ENCODE data around the gene RNF149. TPM values are rescaled to one million over a fixed set of nuclear protein-coding genes. Genes with fewer than 3 reads are reported as not detected.
A peak's percentile ranks its signal among the peaks of the same experiment; 100 is the strongest.

The RNF149 gene
- total and polyA plus RNA-seq, 12 donors, result 31.5 to 98.4 (median 51.7) TPM

GRCh38 chr2:101306410-101306809, 2.1 kb downstream of the RNF149 start:
- peak in 5 of 7 donors; percentile 14 to 44 (median 32) for DNase-seq
- Histone ChIP-seq H3K4me1 (replicated peaks in 1 of 2) (peaks cover 13 to 56% of the 10 kb centered on the region in 2 donors), H3K27ac (peak overlapping the region in 4 of 5 donors; percentile 57 to 96 (median 92)), H3K36me3 (replicated peaks in 1 of 2) (peaks cover 0 to 10% of the 10 kb centered on the region in 2 donors), H3K9me3 (replicated peaks in 1 of 3) (no peaks in the 10 kb centered on the region), H3K27me3 (no peaks in the 10 kb centered on the region), H3K4me3 (peak overlapping the region in 1 of 4 donors; percentile 95)
- TF ChIP-seq POLR2A (IDR thresholded peaks at IDR 0.05), result no peak
- WGBS, 4 donors, result 46 to 55% (median 51%) methylated on average over 7 of the region's 7 CpGs
- intact Hi-C loops (cut with DNase I), result no loop called here

- peaks cover 0 to 10% of the 10 kb centered on the region in 2 donors for H3K36me3 ChIP-seq (replicated peaks in 1 of 2)
- intact Hi-C loops (cut with DNase I), result no loop called here
- H3K27me3 ChIP-seq, result no peaks in the 10 kb centered on the region
- DNase-seq, result peak in 1 of 7 donors; percentile 17
- H3K9me3 ChIP-seq (replicated peaks in 1 of 3), result no peaks in the 10 kb centered on the region
- H3K27ac ChIP-seq, result peak overlapping the region in 2 of 5 donors; percentile 93 to 96
- H3K4me3 ChIP-seq, result peak overlapping the region in 1 of 4 donors; percentile 95
- TF ChIP-seq CTCF (IDR thresholded peaks at IDR 0.05), result no peak
- H3K4me1 ChIP-seq (replicated peaks in 1 of 2), result peaks cover 13 to 64% of the 10 kb centered on the region in 2 donors
- WGBS, 4 donors, result 54 to 69% (median 65%) methylated on average over 7 of the region's 7 CpGs
These were observed 2.9 kb downstream of the RNF149 start for GRCh38 chr2:101305492-101306078.

- Histone ChIP-seq H3K27ac (peak overlapping the region in 2 of 5 donors; percentile 28 to 96), H3K9me3 (replicated peaks in 1 of 3) (no peaks in the 10 kb centered on the region), H3K27me3 (no peaks in the 10 kb centered on the region), H3K36me3 (replicated peaks in 1 of 2) (peaks cover 0 to 10% of the 10 kb centered on the region in 2 donors), H3K4me3 (peak overlapping the region in 1 of 4 donors; percentile 95), H3K4me1 (replicated peaks in 1 of 2) (peaks cover 13 to 70% of the 10 kb centered on the region in 2 donors)
- no peak for TF ChIP-seq POLR2A (IDR thresholded peaks at IDR 0.05)
- WGBS, 4 donors, result 80 to 89% (median 84%) methylated on average over 4 of the region's 4 CpGs
- no peak for DNase-seq
- intact Hi-C loops (cut with DNase I), result no loop called here
These were observed 3.5 kb downstream of the RNF149 start for GRCh38 chr2:101305035-101305434.

GRCh38 chr2:101303688-101304087, 4.8 kb downstream of the RNF149 start:
- H3K9me3 ChIP-seq (replicated peaks in 1 of 3), result no peaks in the 10 kb centered on the region
- intact Hi-C loops (cut with DNase I), result no loop called here
- peaks cover 0 to 10% of the 10 kb centered on the region in 2 donors for H3K36me3 ChIP-seq (replicated peaks in 1 of 2)
- DNase-seq, result no peak
- 84 to 96% (median 85%) methylated on average over 1 of the region's 1 CpG for WGBS, 4 donors
- TF ChIP-seq CTCF (IDR thresholded peaks at IDR 0.05) (no peak), POLR2A (IDR thresholded peaks at IDR 0.05) (no peak)
- peaks cover 13 to 76% of the 10 kb centered on the region in 2 donors for H3K4me1 ChIP-seq (replicated peaks in 1 of 2)
- peak overlapping the region in 1 of 4 donors; percentile 95 for H3K4me3 ChIP-seq
- no peak overlapping the region for H3K27ac ChIP-seq
- H3K27me3 ChIP-seq, result no peaks in the 10 kb centered on the region

- 88 to 92% (median 91%) methylated on average over 4 of the region's 4 CpGs for WGBS, 4 donors
- H3K27ac ChIP-seq, result no peak overlapping the region
- no peak for TF ChIP-seq CTCF (IDR thresholded peaks at IDR 0.05)
- TF ChIP-seq POLR2A (IDR thresholded peaks at IDR 0.05), result no peak
- intact Hi-C loops (cut with DNase I), result no loop called here
- no peak for DNase-seq
- H3K4me3 ChIP-seq, result no peak overlapping the region
- H3K4me1 ChIP-seq (replicated peaks in 1 of 2), result peaks cover 8 to 69% of the 10 kb centered on the region in 2 donors
- peaks cover 0 to 10% of the 10 kb centered on the region in 2 donors for H3K36me3 ChIP-seq (replicated peaks in 1 of 2)
- no peaks in the 10 kb centered on the region for H3K27me3 ChIP-seq
- H3K9me3 ChIP-seq (replicated peaks in 1 of 3), result no peaks in the 10 kb centered on the region
These were observed 6.5 kb downstream of the RNF149 start for GRCh38 chr2:101302016-101302415.

Measured in adrenal gland (tissue), 12 donors.